Mesodermal cell (in vitro differentiated cells): ENCODE results near the gene MAGI3.

Experiments used
- H3K27ac ChIP-seq: 2 replicates; pipeline ENCODE4 v1.7.0; 2013; ENCODE audit warnings: mild to moderate bottlenecking, low read depth, low read length, moderate library complexity; ENCODE audit not compliant: severe bottlenecking
- H3K36me3 ChIP-seq: 2 replicates; pipeline ENCODE4 v1.7.1; 2013; ENCODE audit warnings: mild to moderate bottlenecking, low read length, moderate library complexity; ENCODE audit not compliant: control insufficient read depth, insufficient read depth
- H3K4me1 ChIP-seq: one replicate; pipeline ENCODE4 v1.7.1; 2013; ENCODE audit warnings: mild to moderate bottlenecking, low read length; ENCODE audit not compliant: insufficient read depth, control insufficient read depth, poor library complexity, severe bottlenecking
- H3K4me3 ChIP-seq: 2 replicates; pipeline ENCODE4 v1.7.0; 2013; ENCODE audit warnings: low read length, control low read depth, mild to moderate bottlenecking; ENCODE audit not compliant: insufficient read depth, poor library complexity, severe bottlenecking; ENCODE audit errors: extremely low read depth
- H3K9me3 ChIP-seq: 2 replicates; pipeline ENCODE4 v1.7.1; 2013; ENCODE audit warnings: mild to moderate bottlenecking, low read length, moderate library complexity; ENCODE audit not compliant: control insufficient read depth
- WGBS, 2 experiments: methylation state at CpG; one replicate each; pipeline ENCODE4 v1.1.5; 2013; ENCODE audit warnings: missing lambda C conversion rate in 2 of 2; ENCODE audit not compliant: insufficient coverage in 2 of 2; 5-methylcytosine and 5-hydroxymethylcytosine counted together

Gene MAGI3

DNA sequence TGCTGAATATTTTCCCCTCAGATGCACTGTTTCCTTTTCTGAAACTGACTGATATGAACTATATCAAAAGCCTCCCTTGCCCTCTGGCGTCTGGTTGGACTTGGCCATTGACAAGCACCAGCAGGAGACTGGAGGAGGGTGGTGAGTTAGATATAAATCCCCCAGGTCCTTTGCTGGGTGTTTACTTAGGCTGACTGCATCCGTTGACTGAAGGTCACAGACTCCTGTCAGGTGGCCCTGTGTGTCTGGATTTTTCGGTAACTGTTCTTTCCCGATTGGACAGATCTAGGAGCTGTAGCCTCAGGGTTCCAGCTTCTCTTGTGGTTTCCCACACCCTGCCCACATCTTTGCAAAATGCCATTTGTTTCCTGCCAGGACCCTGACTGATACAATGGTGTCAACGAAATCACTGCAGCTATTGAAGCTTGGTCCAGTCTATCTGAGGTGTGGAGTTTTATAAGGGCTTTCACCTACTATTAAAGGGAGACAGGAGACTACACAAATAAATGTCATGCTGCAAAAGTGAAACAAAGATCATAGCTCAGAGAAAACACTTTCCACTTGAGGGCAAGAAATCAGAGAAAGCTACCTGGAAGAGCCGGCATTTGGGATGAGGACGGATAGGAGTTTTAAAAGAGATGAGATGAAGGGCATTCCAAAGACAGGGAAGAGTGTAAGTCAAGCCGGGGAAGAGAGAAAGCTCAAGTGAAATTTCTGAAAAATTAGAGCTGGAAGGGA, 1.5 kb upstream of the MAGI3 start:
- 62 to 66% methylated on average over 6 to 8 of the region's 8 CpGs for WGBS, 2 experiments
- no peaks in the 10 kb centered on the region for H3K36me3 ChIP-seq
- no peak overlapping the region for H3K27ac ChIP-seq
- peaks cover 8% of the 10 kb centered on the region for H3K4me1 ChIP-seq
- peak overlapping the region; percentile 83 for H3K4me3 ChIP-seq
- no peaks in the 10 kb centered on the region for H3K9me3 ChIP-seq

DNA sequence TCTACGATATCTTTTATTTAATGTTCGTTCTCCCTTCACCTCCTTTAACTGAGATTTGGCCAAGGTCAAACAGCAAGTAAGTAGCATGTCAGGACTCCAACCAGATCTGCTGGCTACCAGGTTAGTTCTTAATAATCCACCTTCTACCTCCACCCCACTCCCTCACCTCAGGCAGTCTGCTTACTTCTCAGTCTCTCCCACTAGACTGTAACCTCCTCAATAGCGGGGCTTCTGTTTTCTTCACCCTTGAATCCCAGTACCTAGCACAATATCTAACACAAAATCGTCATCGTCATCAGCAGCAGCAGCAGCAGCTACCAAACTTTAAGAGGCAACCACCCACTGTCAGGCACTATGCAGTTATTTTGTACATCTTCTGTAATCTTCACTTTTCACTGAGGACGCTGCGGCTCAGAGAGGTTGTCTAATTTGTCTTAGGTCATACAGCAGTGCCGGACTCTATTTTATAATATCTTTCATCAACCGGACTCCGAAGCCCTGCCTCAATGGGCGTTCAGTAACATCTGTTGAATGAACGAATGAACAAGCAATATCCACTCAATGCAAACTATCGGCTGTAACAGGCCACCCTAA, 859 bp upstream of the MAGI3 start:
- no peaks in the 10 kb centered on the region for H3K36me3 ChIP-seq
- H3K4me1 ChIP-seq: peaks cover 8% of the 10 kb centered on the region
- peak overlapping the region; percentile 83 for H3K4me3 ChIP-seq
- 12 to 38% methylated on average over 6 to 11 of the region's 13 CpGs for WGBS, 2 experiments
- H3K9me3 ChIP-seq: no peaks in the 10 kb centered on the region
- H3K27ac ChIP-seq: peak overlapping the region; percentile 77

DNA sequence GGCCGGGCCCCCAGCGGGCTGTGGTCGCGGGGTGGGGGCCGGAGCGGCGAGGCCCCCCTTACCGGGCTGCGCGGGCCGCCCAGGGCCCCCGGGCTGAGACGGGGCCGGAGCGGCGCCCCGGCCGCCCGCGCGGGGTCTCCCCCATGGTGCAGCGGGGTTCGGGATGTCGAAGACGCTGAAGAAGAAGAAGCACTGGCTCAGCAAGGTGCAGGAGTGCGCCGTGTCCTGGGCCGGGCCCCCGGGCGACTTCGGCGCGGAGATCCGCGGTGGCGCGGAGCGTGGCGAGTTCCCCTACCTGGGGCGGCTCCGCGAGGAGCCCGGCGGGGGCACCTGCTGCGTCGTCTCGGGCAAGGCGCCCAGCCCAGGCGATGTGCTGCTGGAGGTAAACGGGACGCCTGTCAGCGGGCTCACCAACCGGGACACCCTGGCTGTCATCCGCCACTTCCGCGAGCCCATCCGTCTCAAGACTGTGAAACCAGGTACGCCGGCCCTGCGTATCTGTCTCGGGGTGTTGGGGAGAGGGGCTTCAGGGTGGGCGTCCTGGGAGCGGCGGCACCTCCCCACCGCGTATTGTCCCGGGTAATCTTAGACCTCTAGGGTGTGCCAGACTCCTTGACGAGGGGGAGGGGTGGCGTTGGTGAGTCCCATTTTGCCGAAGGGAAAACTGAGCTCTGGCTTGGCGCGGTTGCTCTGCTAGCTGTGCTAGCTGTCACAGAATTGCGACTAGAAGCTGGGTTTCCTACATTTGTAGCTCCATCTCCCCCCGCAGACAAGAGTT, 745 bp downstream of the MAGI3 start:
- H3K4me3 ChIP-seq: peak overlapping the region; percentile 83
- WGBS, 2 experiments: 0 to 1% methylated on average over 47 to 54 of the region's 74 CpGs
- H3K27ac ChIP-seq: no peak overlapping the region

DNA sequence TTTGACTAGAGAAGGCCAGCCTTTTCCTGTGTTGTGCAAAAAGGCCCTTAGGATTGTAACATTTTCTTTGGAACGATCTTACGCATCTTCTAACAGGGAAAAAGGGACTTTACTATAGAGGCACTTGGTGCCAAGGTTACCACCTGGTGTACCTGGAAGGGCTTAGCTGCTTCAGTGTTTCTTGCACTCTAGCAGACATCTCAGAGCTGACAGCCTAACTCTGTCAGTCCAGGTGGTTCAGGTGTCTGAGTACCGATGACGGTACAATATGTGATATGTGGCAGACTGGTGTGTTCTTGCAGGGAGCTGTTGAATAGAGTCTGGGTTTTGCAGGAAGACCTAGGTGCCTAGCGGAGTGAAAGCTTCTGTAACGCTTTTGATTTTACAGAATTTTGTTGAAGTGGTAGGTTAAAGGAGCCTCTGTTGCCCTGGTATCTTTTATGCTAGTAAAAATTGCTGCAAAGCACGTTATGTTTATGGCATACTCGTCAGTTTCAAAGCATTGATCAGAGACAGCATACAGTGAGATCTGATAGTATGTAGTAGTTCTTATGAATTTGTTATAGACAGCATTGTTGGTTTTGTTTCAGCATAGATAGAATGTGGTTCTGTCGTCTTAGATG, 1.4 kb downstream of the MAGI3 start:
- Histone ChIP-seq H3K4me3 (peak overlapping the region; percentile 83), H3K27ac (no peak overlapping the region), H3K9me3 (no peaks in the 10 kb centered on the region), H3K4me1 (peaks cover 8% of the 10 kb centered on the region), H3K36me3 (no peaks in the 10 kb centered on the region)
- 21 to 25% methylated on average over 9 of the region's 9 CpGs for WGBS, 2 experiments

More for the DNA sequence above, 745 bp downstream of the MAGI3 start:
- Histone ChIP-seq H3K36me3 (no peaks in the 10 kb centered on the region), H3K4me1 (peaks cover 8% of the 10 kb centered on the region), H3K9me3 (no peaks in the 10 kb centered on the region)

DNA sequence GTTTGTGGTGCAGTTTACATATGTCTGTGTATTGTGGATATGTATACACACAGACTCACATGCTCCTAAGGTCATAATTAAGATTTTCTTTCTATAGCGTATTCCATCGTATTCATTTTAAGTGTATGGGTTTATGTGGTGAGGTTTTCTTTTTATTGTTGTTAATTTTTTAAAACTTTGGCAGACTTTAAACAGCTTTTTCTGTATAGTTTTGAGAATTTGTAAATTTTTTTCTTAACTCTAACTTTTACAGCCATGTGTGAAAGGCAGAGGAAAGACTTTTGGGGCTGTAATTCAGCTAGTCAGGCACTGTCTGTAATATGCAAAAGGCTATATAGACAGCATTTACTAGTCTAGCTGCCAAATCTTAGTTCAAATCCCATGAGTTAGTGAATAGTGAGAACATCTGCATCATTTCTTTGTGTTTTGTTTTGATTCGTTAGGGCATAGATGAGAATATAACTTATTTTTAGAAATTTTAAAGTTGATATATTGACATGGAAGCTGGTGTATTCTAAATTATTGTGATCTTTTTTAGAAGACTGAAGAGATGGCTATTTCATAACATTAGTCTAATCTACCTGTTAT, 2.3 kb downstream of the MAGI3 start:
- H3K4me3 ChIP-seq: peak overlapping the region; percentile 83
- H3K4me1 ChIP-seq: peaks cover 8% of the 10 kb centered on the region
- no peak overlapping the region for H3K27ac ChIP-seq
- H3K36me3 ChIP-seq: no peaks in the 10 kb centered on the region
- WGBS, 2 experiments: 80% methylated on average over 1 of the region's 3 CpGs; no CpG with 5 or more reads in 1 of the 2 experiments
- H3K9me3 ChIP-seq: no peaks in the 10 kb centered on the region

DNA sequence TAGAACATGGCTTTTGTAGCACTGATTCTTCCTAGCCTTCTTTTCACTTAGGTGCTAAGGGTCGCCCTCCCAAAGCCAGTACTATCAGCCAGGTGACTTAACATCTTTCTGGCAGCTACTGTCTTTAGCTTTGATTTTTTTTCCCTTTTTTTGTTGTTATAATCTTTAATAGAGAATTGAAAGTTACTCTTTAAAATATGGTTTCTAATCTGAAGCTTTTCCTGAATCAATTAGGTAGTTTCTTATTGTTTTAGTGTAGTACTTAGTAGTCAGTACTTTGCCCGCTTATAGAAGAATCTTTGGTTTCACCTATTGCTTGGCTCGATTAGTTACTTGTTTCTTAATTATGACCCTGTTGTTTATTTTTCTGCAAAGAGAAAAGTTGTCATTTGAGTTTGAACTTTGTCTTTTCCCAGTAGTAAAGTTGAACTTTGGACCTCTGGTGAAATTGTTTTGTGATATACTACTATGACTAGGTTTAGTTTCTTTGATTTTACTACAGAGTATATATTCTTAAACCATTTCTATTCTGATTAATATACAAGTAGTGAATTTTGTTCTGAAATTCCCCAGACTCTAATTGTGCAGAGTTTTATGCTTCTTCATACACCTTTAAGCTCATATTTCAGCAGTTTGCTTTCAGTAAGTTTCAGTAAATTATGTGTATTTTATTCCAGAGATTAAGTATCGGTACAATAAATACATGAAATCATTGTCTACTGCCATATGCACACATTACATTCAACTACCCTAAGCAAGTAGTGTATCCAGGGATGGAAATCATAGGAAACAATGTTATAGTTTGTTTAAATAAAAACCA, 3.9 kb downstream of the MAGI3 start:
- Histone ChIP-seq H3K36me3 (no peaks in the 10 kb centered on the region), H3K4me1 (no peaks in the 10 kb centered on the region), H3K4me3 (no peak overlapping the region), H3K27ac (no peak overlapping the region), H3K9me3 (no peaks in the 10 kb centered on the region)
- 83 to 96% methylated on average over 2 to 3 of the region's 4 CpGs for WGBS, 2 experiments

DNA sequence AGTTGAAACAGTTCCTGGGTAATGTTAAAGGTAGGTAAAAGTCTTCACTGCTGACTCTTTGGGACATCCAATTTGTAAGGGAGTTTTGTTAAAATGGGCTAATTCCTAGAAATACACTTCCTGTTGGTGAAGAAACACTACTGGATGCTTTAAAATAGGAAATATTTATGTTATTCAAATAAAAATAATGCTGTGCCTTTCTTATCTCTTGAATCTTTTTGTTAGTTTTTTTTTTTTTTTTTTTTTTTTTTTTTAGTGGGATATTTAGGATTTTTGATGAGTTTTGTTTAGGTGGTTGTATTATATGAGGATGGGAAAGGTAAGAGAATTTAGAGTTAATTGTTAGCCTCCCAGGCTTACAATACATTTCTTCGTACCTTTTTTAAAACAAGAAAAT, 4.5 kb downstream of the MAGI3 start:
- no CpG with 5 or more reads among the region's 1 CpG for WGBS, 2 experiments
- H3K9me3 ChIP-seq: no peaks in the 10 kb centered on the region

DNA sequence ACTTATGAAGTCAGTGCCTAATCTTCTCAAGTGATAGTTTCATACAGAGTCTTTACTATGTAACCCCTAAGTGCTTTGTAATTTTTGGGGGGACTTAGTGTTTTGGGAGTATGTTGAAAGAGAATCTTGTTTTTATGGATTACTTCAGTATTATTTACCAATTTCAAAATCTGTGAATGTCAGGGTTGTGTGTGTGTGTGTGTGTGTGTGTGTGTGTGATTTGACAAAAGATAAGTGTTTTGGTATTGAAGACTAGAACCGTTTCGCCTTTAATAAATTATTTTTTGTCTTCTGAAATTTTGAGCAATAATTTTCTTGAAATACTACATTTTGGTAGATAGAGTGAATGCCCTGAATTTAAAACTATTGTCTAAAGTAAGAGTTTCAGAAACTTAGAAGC, 5.8 kb downstream of the MAGI3 start:
- no CpG with 5 or more reads among the region's 2 CpGs for WGBS, 2 experiments
- Histone ChIP-seq H3K4me1 (no peaks in the 10 kb centered on the region), H3K4me3 (no peak overlapping the region), H3K36me3 (no peaks in the 10 kb centered on the region), H3K9me3 (no peaks in the 10 kb centered on the region), H3K27ac (no peak overlapping the region)

More for the DNA sequence above, 4.5 kb downstream of the MAGI3 start:
- Histone ChIP-seq H3K27ac (no peak overlapping the region), H3K4me3 (no peak overlapping the region), H3K36me3 (no peaks in the 10 kb centered on the region), H3K4me1 (no peaks in the 10 kb centered on the region)

DNA sequence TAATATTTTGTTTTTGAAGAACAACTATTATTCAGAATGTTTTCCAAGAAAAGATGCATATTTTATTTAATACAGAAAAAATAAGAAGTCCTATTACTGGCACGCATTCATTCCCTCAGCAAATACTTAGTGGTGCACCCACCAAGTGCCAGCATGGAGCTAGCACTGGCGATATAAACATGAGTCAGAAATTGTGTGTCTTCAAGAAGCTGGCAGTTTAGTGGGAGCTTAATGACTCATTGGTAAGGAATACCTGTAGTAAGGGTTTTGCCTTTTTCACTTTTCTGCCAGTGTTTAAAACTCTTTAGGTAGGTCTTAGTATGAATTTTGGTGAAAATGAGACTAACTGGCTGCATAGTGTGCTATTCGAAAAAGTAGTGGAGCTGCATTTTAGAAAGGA, 6.3 kb downstream of the MAGI3 start:
- no peaks in the 10 kb centered on the region for H3K9me3 ChIP-seq
- no peak overlapping the region for H3K27ac ChIP-seq
- H3K4me1 ChIP-seq: no peaks in the 10 kb centered on the region
- WGBS, 2 experiments: 78 to 88% methylated on average over 1 to 3 of the region's 3 CpGs
- H3K4me3 ChIP-seq: no peak overlapping the region
- H3K36me3 ChIP-seq: no peaks in the 10 kb centered on the region
